Activated gamma-delta T cell treated with anti-CD3 and anti-CD28 coated beads, Interleukin-2, amount 50 U/mL, for 16 hours (primary cell): ENCODE results near the gene ZFP36L1.

ENCODE experiments used
- DNase-seq: peaks from one replicate; pipeline ENCODE4 v3.0.0-alpha.2; 2020; ENCODE audit warnings: low read depth

The ZFP36L1 gene

DNA sequence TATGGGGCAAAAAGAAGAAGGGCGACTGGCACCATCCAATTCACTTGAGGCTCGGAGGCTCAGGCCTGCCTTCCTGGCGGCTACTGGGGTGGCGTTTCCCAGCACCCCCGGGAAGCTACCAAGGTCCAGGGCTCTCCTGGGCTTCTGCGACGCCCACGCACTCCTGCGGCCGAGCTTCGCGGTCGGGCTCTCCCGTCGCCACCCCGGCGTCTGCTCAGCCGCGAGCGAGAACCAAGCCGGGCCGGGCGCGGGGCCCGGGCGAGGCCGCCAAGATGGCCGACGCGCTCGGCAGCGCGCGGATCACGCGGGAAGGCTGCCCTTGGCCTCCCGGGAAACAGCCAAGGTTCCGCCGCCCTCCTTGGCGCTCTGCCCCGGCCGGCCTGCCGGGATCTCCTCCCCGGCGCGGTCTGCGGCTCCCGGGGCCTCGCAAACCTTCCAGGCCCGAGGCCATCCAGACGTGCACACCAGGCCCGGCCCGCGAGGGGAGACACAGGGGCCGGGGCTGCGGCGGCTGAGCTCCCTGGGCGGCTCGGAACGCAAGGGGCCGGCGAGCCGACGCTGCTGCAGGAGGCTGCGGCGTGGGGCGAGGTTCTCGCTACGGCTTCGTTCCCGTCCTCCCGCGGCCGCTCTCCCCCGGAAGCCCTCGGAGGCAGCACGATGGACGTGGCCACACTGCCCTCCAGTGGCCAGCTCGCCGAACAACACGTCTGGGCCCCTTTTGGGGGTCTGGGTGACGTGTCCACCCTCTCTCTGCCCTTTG lies 23.5 kb upstream of the ZFP36L1 start:
- peak; percentile 87 for DNase-seq

DNA sequence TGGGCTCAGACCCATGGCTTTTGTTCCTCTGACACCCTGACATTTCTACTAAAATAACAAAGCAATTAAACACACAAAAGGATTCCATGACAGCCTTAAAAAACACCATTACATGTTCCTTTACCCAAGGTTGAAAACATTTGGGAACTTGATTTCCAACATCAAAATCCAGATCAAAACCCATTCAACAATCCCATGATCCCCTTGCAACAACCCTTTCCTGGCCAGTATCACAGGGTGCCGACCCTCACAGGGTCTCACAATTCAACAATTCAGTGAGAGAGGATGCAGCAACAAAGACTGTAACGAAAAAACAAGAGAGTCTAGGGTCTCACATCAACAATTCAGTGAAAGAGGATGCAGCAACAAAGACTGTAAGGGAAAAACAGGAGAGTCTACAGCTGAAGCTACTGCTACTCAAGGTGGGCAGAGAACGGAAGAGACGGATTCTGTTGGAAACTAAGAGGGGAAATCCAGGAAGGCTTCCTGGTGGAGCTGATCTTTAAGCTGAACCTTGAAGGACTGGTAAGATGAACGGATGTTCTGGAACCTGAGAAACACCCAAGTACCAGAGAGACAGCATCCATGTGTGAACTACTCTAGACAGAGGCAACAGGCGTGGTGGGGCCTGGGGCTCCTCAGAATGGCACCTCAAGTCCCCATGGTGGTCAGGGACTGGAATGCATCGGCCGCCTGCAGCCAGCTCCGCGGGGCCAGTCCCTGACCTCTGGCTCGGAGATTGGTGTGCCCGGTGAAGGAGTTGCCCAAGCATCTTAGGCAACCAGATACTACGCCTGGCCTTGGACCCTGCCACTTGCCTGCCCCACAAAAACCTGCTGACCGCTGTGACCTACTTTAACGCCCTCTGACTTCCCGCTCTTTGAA lies 22.7 kb upstream of the ZFP36L1 start:
- no peak for DNase-seq

GRCh38 chr14:68814539-68815297 lies 21.9 kb upstream of the ZFP36L1 start:
- peak; percentile 28 for DNase-seq

DNA sequence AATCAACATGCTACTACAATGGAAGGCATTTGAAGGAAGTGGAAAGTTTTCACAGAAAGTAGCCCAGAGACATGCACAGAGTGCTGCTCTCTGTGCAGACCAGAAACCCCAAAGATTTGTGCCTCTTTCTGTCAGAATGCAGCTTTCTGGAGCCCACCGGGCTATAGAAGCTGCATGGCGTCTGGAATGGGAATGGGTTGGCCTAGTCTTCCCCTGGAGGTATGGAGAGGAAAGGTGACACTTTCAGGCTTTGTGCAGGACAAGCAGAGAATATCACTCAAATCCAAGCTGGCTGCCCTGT lies 21.3 kb upstream of the ZFP36L1 start:
- DNase-seq, result no peak

GRCh38 chr14:68813318-68813838 lies 20.5 kb upstream of the ZFP36L1 start:
- no peak for DNase-seq

- no peak for DNase-seq
Observed at GRCh38 chr14:68811171-68811570, 18.3 kb upstream of the ZFP36L1 start.

DNA sequence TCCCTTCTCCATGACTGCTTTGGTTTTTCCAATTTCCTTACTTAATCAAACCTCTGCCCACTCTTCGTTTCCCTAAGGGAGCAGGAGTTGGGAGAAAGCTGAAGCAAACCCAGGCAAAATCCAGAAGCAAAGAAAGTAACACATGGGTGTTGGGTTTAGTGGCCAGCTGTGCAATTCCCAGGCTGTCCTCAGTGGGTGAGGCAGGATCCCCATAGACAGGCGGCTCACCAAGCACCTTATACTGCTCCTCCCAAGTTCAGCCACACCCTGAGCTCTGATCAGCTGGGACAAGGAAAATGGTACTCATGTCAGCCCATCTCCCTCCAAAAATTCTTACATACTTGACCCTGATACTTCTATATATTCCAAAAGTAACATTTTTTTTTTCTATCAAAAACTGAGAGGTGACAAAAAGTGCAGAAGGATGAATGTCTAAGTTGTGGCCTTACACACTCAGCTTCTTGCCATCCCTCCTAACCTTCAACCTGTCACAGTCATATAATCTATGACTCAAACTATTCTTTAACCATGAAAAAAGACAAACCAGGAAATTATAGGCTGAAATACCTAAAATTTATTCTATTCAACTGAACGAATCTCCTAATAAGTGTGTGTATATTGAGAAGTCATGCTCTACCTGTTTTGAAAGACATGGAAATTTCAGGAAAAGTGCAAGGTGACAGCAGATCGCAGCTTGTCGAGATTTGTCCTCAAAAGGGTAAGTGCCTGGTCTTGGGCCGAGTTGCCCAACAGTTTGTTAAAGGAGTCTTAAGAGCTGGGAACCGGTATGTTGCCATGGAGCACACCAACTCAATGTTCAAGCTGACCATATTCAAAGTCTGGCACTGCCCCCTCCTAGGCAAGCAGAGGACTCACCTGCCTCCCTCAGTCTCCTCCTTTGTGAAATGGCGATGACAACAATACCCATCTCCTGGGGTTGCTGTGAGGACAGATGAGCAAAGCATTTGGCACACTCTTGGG lies 17.6 kb upstream of the ZFP36L1 start:
- DNase-seq, result no peak

DNA sequence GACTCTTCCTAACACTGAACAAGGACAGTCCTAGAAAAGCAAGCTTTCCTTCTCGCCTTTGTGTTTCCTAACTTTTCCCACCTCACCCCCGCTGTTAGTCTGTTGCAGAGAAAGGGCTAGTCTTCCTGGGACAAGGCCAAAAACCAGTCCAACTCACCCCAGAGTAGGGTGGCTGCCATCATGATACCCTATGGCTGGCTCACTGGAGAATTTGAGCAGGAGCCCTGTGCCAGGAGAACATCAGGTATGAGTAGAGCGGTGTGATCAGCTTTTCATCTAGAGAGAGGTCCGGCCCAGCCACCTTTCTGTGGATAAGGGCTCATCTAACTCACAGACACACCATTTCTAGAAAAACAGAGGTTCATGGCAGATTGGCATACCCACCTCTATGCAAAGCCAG lies 16.7 kb upstream of the ZFP36L1 start:
- no peak for DNase-seq

- DNase-seq, result no peak
Observed at GRCh38 chr14:68808696-68809480, 16.0 kb upstream of the ZFP36L1 start.

DNA sequence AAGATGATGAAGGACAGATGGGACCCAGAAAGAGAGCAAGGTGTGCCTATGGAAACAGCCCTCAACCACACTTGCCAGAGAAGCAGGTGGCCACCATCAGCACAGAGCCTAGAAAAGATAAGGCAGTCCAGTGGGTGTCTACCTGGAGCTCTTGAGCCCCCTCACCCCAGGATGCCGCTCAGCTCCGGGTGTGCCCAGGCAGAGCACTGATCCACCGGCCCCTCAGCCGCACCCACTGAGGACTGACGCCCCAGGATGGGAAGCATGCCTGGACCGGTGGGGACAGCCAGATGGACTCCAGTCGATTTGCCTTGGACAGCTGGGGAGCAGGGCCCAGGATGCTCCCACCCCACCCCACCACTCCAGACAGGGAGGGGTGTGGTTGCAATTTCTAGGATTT lies 15.1 kb upstream of the ZFP36L1 start:
- DNase-seq, result no peak

- DNase-seq, result no peak
Observed at GRCh38 chr14:68807148-68807600, 14.3 kb upstream of the ZFP36L1 start.

DNA sequence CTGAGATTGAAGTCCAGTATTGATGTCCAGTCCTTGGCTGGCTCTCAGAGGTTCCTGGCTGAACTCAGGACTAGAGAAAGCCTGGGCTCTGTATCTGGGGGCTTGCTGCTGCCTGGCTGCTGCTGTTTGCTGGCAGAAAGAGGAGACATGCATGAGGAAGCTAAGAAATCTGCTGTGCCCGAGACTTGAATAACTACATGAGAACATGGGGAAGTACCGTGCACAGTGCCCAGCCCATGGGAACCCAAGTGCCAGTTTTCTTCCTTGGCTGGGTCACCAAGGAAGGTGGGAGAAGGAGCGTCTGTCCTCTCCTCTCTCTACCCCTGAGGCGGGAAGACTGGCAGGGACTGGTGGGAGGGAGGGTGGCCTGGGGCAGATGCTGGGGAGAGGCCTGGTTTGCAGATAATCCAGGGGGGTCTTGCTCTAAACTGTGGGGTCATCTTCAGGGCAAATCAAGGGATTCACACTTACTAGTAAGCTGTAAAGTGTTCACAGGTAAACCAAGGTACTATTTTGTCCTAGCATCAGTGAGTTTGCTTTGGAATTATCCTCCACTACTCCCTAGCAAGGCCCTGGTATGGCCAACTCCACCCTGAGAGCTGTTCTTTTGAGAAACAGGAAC lies 13.8 kb upstream of the ZFP36L1 start:
- DNase-seq, result no peak

DNA sequence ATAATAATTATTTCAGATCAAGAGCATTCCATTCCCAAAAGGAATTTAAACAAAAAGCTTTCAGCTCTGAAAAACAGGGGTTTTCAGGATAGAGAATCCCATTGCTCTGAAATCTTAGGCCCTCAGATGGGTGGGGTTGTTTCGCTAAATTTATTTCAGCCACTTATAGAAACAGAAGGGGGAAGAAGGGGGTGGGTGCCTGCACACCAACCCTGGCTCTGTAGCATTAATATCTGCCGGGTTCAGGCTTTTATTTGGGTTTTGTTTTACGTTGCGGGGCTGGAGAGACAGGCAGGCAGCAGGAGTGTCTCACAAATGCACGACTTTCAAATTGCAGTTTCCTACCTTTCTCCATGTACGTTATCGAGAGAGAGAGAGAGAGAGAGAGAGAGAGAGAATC lies 12.5 kb upstream of the ZFP36L1 start:
- DNase-seq, result no peak

DNA sequence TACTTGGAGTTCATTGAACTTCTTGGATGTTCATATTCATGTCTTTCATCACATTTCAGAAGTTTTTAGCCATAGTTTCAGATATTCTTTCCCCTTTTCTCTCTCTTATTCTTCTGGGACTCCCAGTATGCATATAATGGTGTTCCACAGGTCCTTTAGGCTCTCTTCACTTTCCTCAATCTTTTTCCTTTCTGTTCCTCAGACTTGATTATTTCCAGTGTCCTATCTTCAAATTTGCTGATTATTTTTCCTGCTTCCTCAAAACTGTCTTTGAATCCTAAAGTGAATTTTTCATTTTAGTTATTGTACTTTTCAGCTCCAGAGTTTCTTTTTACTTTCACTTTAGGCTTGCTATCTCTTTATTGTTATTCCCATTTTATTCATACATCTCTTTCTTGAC lies 8.8 kb upstream of the ZFP36L1 start:
- DNase-seq, result no peak

GRCh38 chr14:68800953-68801352 lies 8.1 kb upstream of the ZFP36L1 start:
- DNase-seq, result no peak

- DNase-seq, result no peak
Observed at GRCh38 chr14:68800390-68800789, 7.5 kb upstream of the ZFP36L1 start.

- DNase-seq, result no peak
Observed at GRCh38 chr14:68798621-68799020, 5.8 kb upstream of the ZFP36L1 start.

GRCh38 chr14:68797121-68797670 lies 4.3 kb upstream of the ZFP36L1 start:
- no peak for DNase-seq

DNA sequence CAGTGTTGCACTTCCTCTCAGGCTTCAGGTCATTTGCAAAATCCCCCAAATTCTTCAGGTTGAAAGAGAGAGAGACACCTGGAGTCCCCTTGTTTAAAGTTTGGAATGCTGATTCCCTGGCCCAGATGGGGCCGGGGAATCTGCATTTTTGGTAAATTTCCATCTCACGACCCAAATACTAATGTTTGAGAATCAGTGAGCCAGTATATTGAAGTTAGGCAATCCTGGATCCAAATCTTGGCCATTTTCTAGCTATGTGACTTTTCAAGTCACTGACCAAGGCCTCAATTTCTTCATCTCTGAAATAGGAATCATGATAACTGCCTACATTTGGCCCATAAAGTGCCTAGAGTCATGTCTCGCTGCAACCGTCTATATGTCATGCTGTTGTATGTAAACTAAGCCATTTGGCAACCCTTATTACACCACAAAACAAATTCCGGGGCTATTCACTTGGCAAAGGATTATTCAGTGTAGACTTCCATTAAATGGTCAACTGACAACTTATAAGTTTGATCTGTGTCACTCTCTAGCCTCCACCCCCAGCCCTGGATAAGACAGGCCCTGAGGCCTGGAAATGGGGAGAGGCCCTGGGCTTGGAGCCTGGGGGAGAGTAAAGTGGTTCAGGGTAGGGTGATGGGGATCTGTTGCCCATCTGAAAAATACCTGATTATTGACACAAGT lies 3.7 kb upstream of the ZFP36L1 start:
- DNase-seq, result no peak
